ENCODE results near the gene HOXC9.

DNA sequence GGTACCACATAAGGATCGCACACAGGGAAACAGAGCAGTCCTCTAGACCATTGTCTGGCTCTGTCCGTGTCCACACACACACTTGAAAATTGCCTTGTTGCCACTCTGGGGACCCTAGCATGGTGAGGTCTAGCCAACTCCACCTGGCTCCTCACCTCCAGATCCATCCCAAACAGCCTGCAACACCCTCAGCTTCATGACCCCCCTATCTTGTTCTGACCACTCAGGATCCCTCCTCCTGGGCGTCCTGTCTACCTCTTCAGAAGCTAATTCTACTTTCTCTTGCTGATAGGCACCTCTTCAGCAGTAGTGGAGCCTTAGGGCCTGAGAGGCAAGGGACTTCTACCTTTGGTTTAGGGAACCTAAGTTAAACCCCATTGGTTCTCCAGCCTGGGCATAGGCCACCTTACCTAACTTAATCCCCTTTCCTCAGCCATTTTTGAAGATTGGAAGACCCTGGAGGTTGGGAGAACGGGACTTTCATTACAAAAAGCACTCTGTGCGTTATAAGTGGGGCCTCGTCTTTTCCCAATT is 32.2 kb downstream of the HOXC9 start:
- TF ChIP-seq, protein P1, sequence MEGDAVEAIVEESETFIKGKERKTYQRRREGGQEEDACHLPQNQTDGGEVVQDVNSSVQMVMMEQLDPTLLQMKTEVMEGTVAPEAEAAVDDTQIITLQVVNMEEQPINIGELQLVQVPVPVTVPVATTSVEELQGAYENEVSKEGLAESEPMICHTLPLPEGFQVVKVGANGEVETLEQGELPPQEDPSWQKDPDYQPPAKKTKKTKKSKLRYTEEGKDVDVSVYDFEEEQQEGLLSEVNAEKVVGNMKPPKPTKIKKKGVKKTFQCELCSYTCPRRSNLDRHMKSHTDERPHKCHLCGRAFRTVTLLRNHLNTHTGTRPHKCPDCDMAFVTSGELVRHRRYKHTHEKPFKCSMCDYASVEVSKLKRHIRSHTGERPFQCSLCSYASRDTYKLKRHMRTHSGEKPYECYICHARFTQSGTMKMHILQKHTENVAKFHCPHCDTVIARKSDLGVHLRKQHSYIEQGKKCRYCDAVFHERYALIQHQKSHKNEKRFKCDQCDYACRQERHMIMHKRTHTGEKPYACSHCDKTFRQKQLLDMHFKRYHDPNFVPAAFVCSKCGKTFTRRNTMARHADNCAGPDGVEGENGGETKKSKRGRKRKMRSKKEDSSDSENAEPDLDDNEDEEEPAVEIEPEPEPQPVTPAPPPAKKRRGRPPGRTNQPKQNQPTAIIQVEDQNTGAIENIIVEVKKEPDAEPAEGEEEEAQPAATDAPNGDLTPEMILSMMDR (IDR thresholded peaks at IDR 0.05; ENCODE audit: insufficient read depth, low read length, poor library complexity, severe bottlenecking), result no peak
- no peak for TF ChIP-seq EZH2phosphoT487 (conservative IDR thresholded peaks at IDR 0.05; ENCODE audit: low read length)
